Natural killer cell (primary cell): ENCODE measurements around the gene PLAU. TPM values are rescaled to one million over a fixed set of nuclear protein-coding genes. Genes with fewer than 3 reads are reported as not detected.

Experiments used
- ATAC-seq, 3 donors: fragments of 150-1000 bp in 2 of 3; fragments of 200-7000 bp in 1 of 3; cut with Tn5 transposase; 1 replicate in 1 of 3; 2 replicates in 2 of 3; pipeline ENCODE4 v1.10.0; 2021; ENCODE audit warnings: mild to moderate bottlenecking in 2 of 3, moderate library complexity in 2 of 3
- DNase-seq, 2 donors: peaks; one replicate each; pipeline versions ENCODE4 v3.0.0 to v3.0.0-alpha.2; 2013 to 2021; ENCODE audit warnings: mixed read lengths in 1 of 2
- H3K27ac ChIP-seq: one replicate; pipeline ENCODE4 v1.5.1; 2013; ENCODE audit warnings: mild to moderate bottlenecking, low read length
- H3K27me3 ChIP-seq: one replicate; pipeline ENCODE4 v1.6.1; 2013; ENCODE audit warnings: low read length; ENCODE audit not compliant: control insufficient read depth, insufficient read depth
- H3K36me3 ChIP-seq: one replicate; pipeline ENCODE4 v1.6.1; 2013; ENCODE audit warnings: low read length; ENCODE audit not compliant: control insufficient read depth, insufficient read depth
- H3K4me1 ChIP-seq: one replicate; pipeline ENCODE4 v1.6.1; 2013; ENCODE audit warnings: low read length; ENCODE audit not compliant: control insufficient read depth, insufficient read depth
- H3K4me3 ChIP-seq: one replicate; pipeline ENCODE4 v1.5.1; 2013; ENCODE audit warnings: low read length
- H3K9me3 ChIP-seq: one replicate; pipeline ENCODE4 v1.6.1; 2013; ENCODE audit warnings: low read length; ENCODE audit not compliant: control insufficient read depth, insufficient read depth
- H3K27ac Mint-ChIP-seq, 2 donors: one replicate each; pipeline ENCODE4 v1.8.0; 2022; ENCODE audit warnings: mild to moderate bottlenecking in 2 of 2, mixed read lengths in 2 of 2, moderate library complexity in 1 of 2
- H3K27me3 Mint-ChIP-seq, 2 donors: one replicate each; pipeline ENCODE4 v1.8.0; 2022; ENCODE audit warnings: low read depth in 2 of 2, mixed read lengths in 2 of 2
- H3K36me3 Mint-ChIP-seq: one replicate; pipeline ENCODE4 v1.8.0; 2022; ENCODE audit warnings: mixed read lengths
- H3K4me1 Mint-ChIP-seq, 2 donors: one replicate each; pipeline ENCODE4 v1.8.0; 2022; ENCODE audit warnings: mixed read lengths in 2 of 2
- H3K4me3 Mint-ChIP-seq: one replicate; pipeline ENCODE4 v1.8.0; 2022; ENCODE audit warnings: mild to moderate bottlenecking, moderate library complexity, mixed read lengths
- H3K9me3 Mint-ChIP-seq, 2 donors: one replicate each; pipeline ENCODE4 v1.8.0; 2022; ENCODE audit warnings: mixed read lengths in 2 of 2
- CTCF ChIP-seq: fragments of 200-600 bp; IDR thresholded peaks from one replicate; pipeline ENCODE4 v1.8.0; 2022; ENCODE audit warnings: antibody characterized with exemption
- WGBS: methylation state at CpG from one replicate; pipeline ENCODE4 v1.1.7; 2013; ENCODE audit warnings: missing lambda C conversion rate; ENCODE audit not compliant: insufficient coverage; 5-methylcytosine and 5-hydroxymethylcytosine counted together
- intact Hi-C: fragments of 100-400 bp; cut with micrococcal nuclease; formaldehyde crosslinking; loops from one replicate; pipeline ENCODE4 v1.14.2; 2022
- total RNA-seq, 4 donors: library from RNA; stranded (reverse); fragments of 120-200 nt in 1 of 4; gene quantifications; one replicate each; pipeline versions ENCODE4 v1.2.3 to v1.2.4, GENCODE V29; 2013 to 2022

Gene PLAU
- total RNA-seq, 3 donors from 2014 or later (not counting 1 experiment from before 2014, with no cell fraction given) = 0.12 to 1.6 (median 0.32) TPM

- peak; percentile 76 to 83 (median 81) for ATAC-seq
- peaks cover 30% of the 10 kb centered on the region for H3K27me3 ChIP-seq
- peak overlapping the region; percentile 56 for H3K4me3 Mint-ChIP-seq
- no peaks in the 10 kb centered on the region for H3K36me3 Mint-ChIP-seq
- H3K36me3 ChIP-seq = no peaks in the 10 kb centered on the region
- no peaks in the 10 kb centered on the region for H3K9me3 Mint-ChIP-seq
- intact Hi-C loops = loop anchor here (1.0 kb wide), 1 partner anchor 60 kb away; no protein-coding TSS in a partner anchor
- 8% methylated on average over 10 of the region's 10 CpGs for WGBS
- no peaks in the 10 kb centered on the region for H3K9me3 ChIP-seq
- H3K4me1 Mint-ChIP-seq = peaks cover 31 to 34% of the 10 kb centered on the region in 2 donors
- DNase-seq = peak; percentile 48 to 71
- H3K4me1 ChIP-seq = peaks cover 46% of the 10 kb centered on the region
- H3K4me3 ChIP-seq = no peak overlapping the region
- no peak overlapping the region for H3K27ac ChIP-seq
- no peak for TF ChIP-seq CTCF
- peaks cover 30 to 32% of the 10 kb centered on the region in 2 donors for H3K27me3 Mint-ChIP-seq
- H3K27ac Mint-ChIP-seq = peak overlapping the region in 1 of 2 donors; percentile 54
These were observed 1.9 kb upstream of the PLAU start for GRCh38 chr10:73908853-73909539.

GRCh38 chr10:73909540-73910115 is 1.3 kb upstream of the PLAU start:
- Mint-ChIP-seq H3K27me3 (peaks cover 30 to 33% of the 10 kb centered on the region in 2 donors), H3K9me3 (no peaks in the 10 kb centered on the region), H3K36me3 (no peaks in the 10 kb centered on the region), H3K27ac (peak overlapping the region in 1 of 2 donors; percentile 54), H3K4me3 (peak overlapping the region; percentile 89), H3K4me1 (peaks cover 31 to 34% of the 10 kb centered on the region in 2 donors)
- intact Hi-C loops = loop anchor here (1.0 kb wide), 1 partner anchor 60 kb away; no protein-coding TSS in a partner anchor
- no peak for ATAC-seq
- Histone ChIP-seq H3K27ac (no peak overlapping the region), H3K4me3 (no peak overlapping the region), H3K9me3 (no peaks in the 10 kb centered on the region), H3K36me3 (no peaks in the 10 kb centered on the region), H3K27me3 (peaks cover 30% of the 10 kb centered on the region), H3K4me1 (peaks cover 46% of the 10 kb centered on the region)
- TF ChIP-seq CTCF = no peak
- WGBS = 71% methylated on average over 3 of the region's 4 CpGs
- DNase-seq = no peak

DNA sequence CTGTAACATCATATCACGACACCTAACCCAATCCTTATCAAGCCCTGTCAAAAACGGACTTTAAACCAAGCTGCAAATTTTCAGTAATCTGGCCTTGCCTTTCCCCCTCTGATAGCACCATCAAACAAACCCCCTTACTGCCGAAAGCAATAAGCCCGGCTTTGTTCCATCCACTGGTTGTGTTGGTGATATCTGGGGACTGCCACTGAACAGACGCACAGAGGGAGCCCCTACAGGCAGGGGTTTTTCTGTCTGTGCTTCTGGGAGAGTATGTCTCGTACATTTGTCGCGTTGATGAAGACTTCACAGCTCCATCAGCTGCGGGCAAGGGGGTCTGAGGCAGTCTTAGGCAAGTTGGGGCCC is 550 bp upstream of the PLAU start:
- Histone ChIP-seq H3K9me3 (no peaks in the 10 kb centered on the region), H3K4me1 (peaks cover 46% of the 10 kb centered on the region), H3K27me3 (peaks cover 30% of the 10 kb centered on the region), H3K27ac (no peak overlapping the region), H3K4me3 (peak overlapping the region; percentile 20), H3K36me3 (no peaks in the 10 kb centered on the region)
- Mint-ChIP-seq H3K4me1 (peaks cover 31 to 34% of the 10 kb centered on the region in 2 donors), H3K27ac (peak overlapping the region in 1 of 2 donors; percentile 72), H3K9me3 (no peaks in the 10 kb centered on the region), H3K36me3 (no peaks in the 10 kb centered on the region), H3K27me3 (peaks cover 26 to 33% of the 10 kb centered on the region in 2 donors), H3K4me3 (peak overlapping the region; percentile 89)
- WGBS = 46% methylated on average over 9 of the region's 9 CpGs
- intact Hi-C loops = no loop called here
- no peak for TF ChIP-seq CTCF
- ATAC-seq = peak in 2 of 3 donors; percentile 7 to 23
- DNase-seq = peak in 1 of 2 donors; percentile 53
